HG02973 (cell line): ENCODE results near the gene LPCAT2.

ENCODE experiments used
- ATAC-seq: cut with Tn5 transposase; IDR thresholded peaks from one replicate; pipeline ENCODE4 v1.9.1; 2021; ENCODE audit warnings: moderate library complexity; ENCODE audit not compliant: unreplicated experiment

LPCAT2 gene

GRCh38 chr16:55542459-55543082 lies 33.7 kb downstream of the LPCAT2 start:
- no peak for ATAC-seq

- no peak for ATAC-seq
These were observed 34.6 kb downstream of the LPCAT2 start for GRCh38 chr16:55543472-55543871.

GRCh38 chr16:55552621-55553020 lies 43.7 kb downstream of the LPCAT2 start:
- no peak for ATAC-seq

- ATAC-seq, result no peak
These were observed 46.6 kb downstream of the LPCAT2 start for GRCh38 chr16:55555436-55555835.

- no peak for ATAC-seq
These were observed 48.3 kb downstream of the LPCAT2 start for GRCh38 chr16:55557186-55557585.

- no peak for ATAC-seq
These were observed 50.4 kb downstream of the LPCAT2 start for GRCh38 chr16:55559233-55559632.

- ATAC-seq, result no peak
These were observed 51.2 kb downstream of the LPCAT2 start for GRCh38 chr16:55559933-55560516.

- no peak for ATAC-seq
These were observed 52.5 kb downstream of the LPCAT2 start for GRCh38 chr16:55561319-55561848.

- no peak for ATAC-seq
These were observed 54.1 kb downstream of the LPCAT2 start for GRCh38 chr16:55562936-55563335.

- ATAC-seq, result no peak
These were observed 54.9 kb downstream of the LPCAT2 start for GRCh38 chr16:55563797-55564196.

- ATAC-seq, result no peak
These were observed 56.2 kb downstream of the LPCAT2 start for GRCh38 chr16:55565086-55565485.

- ATAC-seq, result no peak
These were observed 57.7 kb downstream of the LPCAT2 start, which contains the start of gene CAPNS2 for GRCh38 chr16:55566432-55567175. Gene CAPNS2, plus strand, starts transcription at chr16:55566684. Its CDS starts 73 bp downstream, at chr16:55566757.

- ATAC-seq, result no peak
These were observed 58.5 kb downstream of the LPCAT2 start for GRCh38 chr16:55567382-55567781.

- ATAC-seq, result no peak
These were observed 59.3 kb downstream of the LPCAT2 start for GRCh38 chr16:55568207-55568606.

GRCh38 chr16:55569025-55569424 lies 60.2 kb downstream of the LPCAT2 start:
- no peak for ATAC-seq

GRCh38 chr16:55570159-55570558 lies 61.3 kb downstream of the LPCAT2 start:
- ATAC-seq, result no peak

- ATAC-seq, result no peak
These were observed 62.5 kb downstream of the LPCAT2 start for GRCh38 chr16:55571191-55571897.

GRCh38 chr16:55572439-55572838 lies 63.6 kb downstream of the LPCAT2 start:
- ATAC-seq, result no peak

- ATAC-seq, result no peak
These were observed 65.9 kb downstream of the LPCAT2 start for GRCh38 chr16:55574811-55575210.

- no peak for ATAC-seq
These were observed 66.6 kb downstream of the LPCAT2 start for GRCh38 chr16:55575496-55575895.

- ATAC-seq, result no peak
These were observed 67.5 kb downstream of the LPCAT2 start for GRCh38 chr16:55576384-55576783.
